Uterus (tissue), 4 donors: ENCODE data around the gene LRSAM1. TPM values are rescaled to one million over a fixed set of nuclear protein-coding genes. Genes with fewer than 3 reads are reported as not detected.

Experiments
- DNase-seq, 2 donors: peaks; one replicate each; pipeline ENCODE4 v3.0.0-alpha.2; 2019 to 2020
- H3K27ac ChIP-seq, 2 donors: fragments of 200-600 bp; sonication (generic); 1 replicate in 1 of 2; 2 replicates in 1 of 2; pipeline ENCODE4 v1.5.1; 2016 to 2018
- H3K27me3 ChIP-seq, 2 donors: fragments of 200-600 bp; sonication (generic); one replicate each; pipeline ENCODE4 v1.5.1; 2018 to 2019; ENCODE audit warnings: control low read depth in 1 of 2
- H3K36me3 ChIP-seq, 2 donors: fragments of 200-600 bp; sonication (generic); one replicate each; pipeline ENCODE4 v1.5.1; 2019; ENCODE audit warnings: control low read depth in 1 of 2
- H3K4me1 ChIP-seq, 2 donors: fragments of 200-600 bp; sonication (generic); one replicate each; pipeline ENCODE4 v1.5.1; 2018 to 2019; ENCODE audit warnings: control low read depth in 1 of 2
- H3K4me3 ChIP-seq, 2 donors: fragments of 200-600 bp; sonication (generic); 1 replicate in 1 of 2; 2 replicates in 1 of 2; pipeline ENCODE4 v1.5.1; 2018 to 2019; ENCODE audit warnings: mild to moderate bottlenecking in 1 of 2
- H3K9me3 ChIP-seq, 2 donors: fragments of 200-600 bp; sonication (generic); one replicate each; pipeline ENCODE4 v1.5.1; 2019; ENCODE audit warnings: control low read depth in 1 of 2
- CTCF ChIP-seq, 4 experiments: fragments of 200-600 bp in 2 of 4; fragments of 450-650 bp in 2 of 4; sonication (generic) in 2 of 4; IDR thresholded peaks; one replicate each; pipeline ENCODE4 v1.5.1; 2016 to 2019; ENCODE audit warnings: antibody characterized with exemption in 4 of 4, mild to moderate bottlenecking in 2 of 4, moderate library complexity in 1 of 4
- POLR2A ChIP-seq, 2 donors: fragments of 450-650 bp; IDR thresholded peaks; one replicate each; pipeline ENCODE4 v1.6.1; 2016; ENCODE audit warnings: antibody characterized with exemption in 2 of 2, mild to moderate bottlenecking in 1 of 2, moderate library complexity in 1 of 2
- intact Hi-C: fragments of 100-400 bp; cut with DNase I; formaldehyde crosslinking; loops from one replicate; pipeline ENCODE4 v1.15.1; 2023; ENCODE audit warnings: low total_unique reads
- total RNA-seq, 4 donors: library from RNA; depleted of rRNA in 3 of 4; stranded (reverse); fragments of >200 nt in 3 of 4; gene quantifications; one replicate each; pipeline versions ENCODE4 v1.1.0 to v1.2.4, GENCODE V29; 2014 to 2023
- donor health status: DM: yes; HTN: yes; CAD: no.

Gene LRSAM1
- total RNA-seq, 4 donors from 2014 or later, result 6.5 to 25.9 (median 11.3) TPM

GRCh38 chr9:127426756-127427155, 24.6 kb upstream of the LRSAM1 start:
- H3K4me1 ChIP-seq, result peaks cover 5 to 11% of the 10 kb centered on the region in 2 donors
- no peak overlapping the region for H3K27ac ChIP-seq
- H3K36me3 ChIP-seq, result no peaks in the 10 kb centered on the region
- H3K9me3 ChIP-seq, result no peaks in the 10 kb centered on the region
- no peak for DNase-seq
- no peak overlapping the region for H3K4me3 ChIP-seq
- no peaks in the 10 kb centered on the region for H3K27me3 ChIP-seq
- intact Hi-C loops, result no loop called here
- TF ChIP-seq CTCF (IDR thresholded peaks at IDR 0.05), result no peak
- TF ChIP-seq POLR2A (IDR thresholded peaks at IDR 0.05), result no peak

GRCh38 chr9:127428348-127428747, 23.0 kb upstream of the LRSAM1 start:
- TF ChIP-seq POLR2A (IDR thresholded peaks at IDR 0.05) (no peak), CTCF (IDR thresholded peaks at IDR 0.05) (no peak)
- Histone ChIP-seq H3K36me3 (no peaks in the 10 kb centered on the region), H3K4me3 (no peak overlapping the region), H3K27me3 (no peaks in the 10 kb centered on the region), H3K9me3 (no peaks in the 10 kb centered on the region), H3K4me1 (peaks cover 0 to 1% of the 10 kb centered on the region in 2 donors), H3K27ac (no peak overlapping the region)
- intact Hi-C loops, result no loop called here
- no peak for DNase-seq

- intact Hi-C loops, result no loop called here
- H3K4me3 ChIP-seq, result no peak overlapping the region
- H3K27me3 ChIP-seq, result no peaks in the 10 kb centered on the region
- TF ChIP-seq CTCF (IDR thresholded peaks at IDR 0.05) (no peak), POLR2A (IDR thresholded peaks at IDR 0.05) (no peak)
- no peak overlapping the region for H3K27ac ChIP-seq
- no peaks in the 10 kb centered on the region for H3K9me3 ChIP-seq
- no peaks in the 10 kb centered on the region for H3K4me1 ChIP-seq
- DNase-seq, result no peak
- no peaks in the 10 kb centered on the region for H3K36me3 ChIP-seq
Observed at GRCh38 chr9:127430415-127430814, 20.9 kb upstream of the LRSAM1 start.

GRCh38 chr9:127437497-127438264, 13.6 kb upstream of the LRSAM1 start:
- intact Hi-C loops, result no loop called here
- DNase-seq, result no peak
- Histone ChIP-seq H3K4me3 (no peak overlapping the region), H3K4me1 (no peaks in the 10 kb centered on the region), H3K36me3 (no peaks in the 10 kb centered on the region), H3K9me3 (no peaks in the 10 kb centered on the region), H3K27me3 (no peaks in the 10 kb centered on the region), H3K27ac (no peak overlapping the region)
- TF ChIP-seq CTCF (IDR thresholded peaks at IDR 0.05) (no peak), POLR2A (IDR thresholded peaks at IDR 0.05) (no peak)

- H3K4me1 ChIP-seq, result no peaks in the 10 kb centered on the region
- H3K36me3 ChIP-seq, result no peaks in the 10 kb centered on the region
- no peak overlapping the region for H3K27ac ChIP-seq
- no peaks in the 10 kb centered on the region for H3K9me3 ChIP-seq
- intact Hi-C loops, result no loop called here
- TF ChIP-seq CTCF (IDR thresholded peaks at IDR 0.05) (no peak), POLR2A (IDR thresholded peaks at IDR 0.05) (no peak)
- no peak for DNase-seq
- H3K27me3 ChIP-seq, result no peaks in the 10 kb centered on the region
- no peak overlapping the region for H3K4me3 ChIP-seq
Observed at GRCh38 chr9:127438394-127438793, 12.9 kb upstream of the LRSAM1 start.
